GM21717 (cell line): ENCODE results near the gene PTPN21.

Experiments used
- ATAC-seq: cut with Tn5 transposase; IDR thresholded peaks from one replicate; pipeline ENCODE4 v1.9.1; 2021; ENCODE audit warnings: mild to moderate bottlenecking, moderate library complexity; ENCODE audit not compliant: unreplicated experiment

The PTPN21 gene

GRCh38 chr14:88473791-88474190 is 81.0 kb downstream of the PTPN21 start:
- ATAC-seq: no peak

- no peak for ATAC-seq
Observed at GRCh38 chr14:88470542-88471440, 84.0 kb downstream of the PTPN21 start.

- ATAC-seq: no peak
Observed at GRCh38 chr14:88468406-88468805, 86.4 kb downstream of the PTPN21 start.

- ATAC-seq: no peak
Observed at GRCh38 chr14:88463318-88463717, 91.5 kb downstream of the PTPN21 start.

- ATAC-seq: no peak
Observed at GRCh38 chr14:88454886-88455285, 99.9 kb downstream of the PTPN21 start.

- no peak for ATAC-seq
Observed at GRCh38 chr14:88452231-88452630, 102.6 kb downstream of the PTPN21 start.

- ATAC-seq: no peak
Observed at GRCh38 chr14:88439088-88439487, 115.7 kb downstream of the PTPN21 start.

- no peak for ATAC-seq
Observed at GRCh38 chr14:88437658-88438057, 117.1 kb downstream of the PTPN21 start.

GRCh38 chr14:88430976-88431375 is 123.8 kb downstream of the PTPN21 start:
- no peak for ATAC-seq

- ATAC-seq: no peak
Observed at GRCh38 chr14:88426271-88426670, 128.5 kb downstream of the PTPN21 start.

GRCh38 chr14:88424573-88424972 is 130.2 kb downstream of the PTPN21 start:
- no peak for ATAC-seq

- ATAC-seq: no peak
Observed at GRCh38 chr14:88422919-88423650, 131.7 kb downstream of the PTPN21 start.

- no peak for ATAC-seq
Observed at GRCh38 chr14:88422047-88422446, 132.8 kb downstream of the PTPN21 start.

GRCh38 chr14:88421286-88421685 is 133.5 kb downstream of the PTPN21 start:
- no peak for ATAC-seq

GRCh38 chr14:88420187-88420586 is 134.6 kb downstream of the PTPN21 start:
- ATAC-seq: no peak

- no peak for ATAC-seq
Observed at GRCh38 chr14:88417594-88417993, 137.2 kb downstream of the PTPN21 start.
